Left lobe of liver (tissue), 2 donors: ENCODE data around the gene RPGRIP1. TPM values are rescaled to one million over a fixed set of nuclear protein-coding genes. Genes with fewer than 3 reads are reported as not detected.
"Not testable (repeated sequence)": the region's sequence is repeated elsewhere in the genome, so short reads cannot be mapped to it uniquely, and the experiment has no call there.

Experiments
- ATAC-seq: fragments of 200-7000 bp; cut with Tn5 transposase; one replicate; pipeline ENCODE4 v1.9.1; 2020; ENCODE audit warnings: mild to moderate bottlenecking, moderate library complexity
- DNase-seq: peaks from one replicate; pipeline ENCODE4 v3.0.0-alpha.2; 2020; ENCODE audit warnings: low spot score
- total RNA-seq: library from RNA; stranded (reverse); gene quantifications from one replicate; pipeline ENCODE4 v1.2.1, GENCODE V29; 2021
- donor health status: DM: no; HTN: no; CAD: no; lungs with moderate emphysema.
- donor health status: DM: no; HTN: yes; CAD: no.

The RPGRIP1 gene
- total RNA-seq, 1 donor from 2014 or later: 0.23 TPM

- DNase-seq: no peak
- peak; percentile 41 for ATAC-seq
Observed at GRCh38 chr14:21258005-21258888, 21.6 kb upstream of the RPGRIP1 start.

- no peak for DNase-seq
- no peak for ATAC-seq
Observed at GRCh38 chr14:21258889-21259787, 20.7 kb upstream of the RPGRIP1 start.

GRCh38 chr14:21261824-21262223 lies 18.1 kb upstream of the RPGRIP1 start:
- no peak for DNase-seq
- no peak for ATAC-seq

- ATAC-seq: no peak
- DNase-seq: no peak
Observed at GRCh38 chr14:21262410-21262809, 17.5 kb upstream of the RPGRIP1 start.

- ATAC-seq (peak; percentile 11), DNase-seq (no peak)
Observed at GRCh38 chr14:21263284-21264024, 16.4 kb upstream of the RPGRIP1 start.

GRCh38 chr14:21264025-21264801 lies 15.7 kb upstream of the RPGRIP1 start:
- DNase-seq: no peak

GRCh38 chr14:21267431-21267845 lies 12.4 kb upstream of the RPGRIP1 start:
- DNase-seq (no peak), ATAC-seq (no peak)

More at GRCh38 chr14:21264025-21264801, 15.7 kb upstream of the RPGRIP1 start:
- ATAC-seq: peak; percentile 8

- DNase-seq (no peak), ATAC-seq (no peak)
Observed at GRCh38 chr14:21267886-21268616, 11.8 kb upstream of the RPGRIP1 start.

GRCh38 chr14:21268617-21269251 lies 11.1 kb upstream of the RPGRIP1 start:
- DNase-seq (no peak), ATAC-seq (no peak)

- ATAC-seq (peak; percentile 90), DNase-seq (peak; percentile 100)
Observed at GRCh38 chr14:21269252-21270046, 10.4 kb upstream of the RPGRIP1 start, which contains the start of gene HNRNPC. Gene HNRNPC (minus strand): TSS chr14:21269442. CDS start chr14:21234193, 35,249 bp downstream.

GRCh38 chr14:21272661-21273060 lies 7.2 kb upstream of the RPGRIP1 start:
- not testable (repeated sequence) for DNase-seq, ATAC-seq

- DNase-seq (no peak), ATAC-seq (no peak)
Observed at GRCh38 chr14:21275261-21275858, 4.5 kb upstream of the RPGRIP1 start.

GRCh38 chr14:21278632-21279031 lies 1.3 kb upstream of the RPGRIP1 start:
- ATAC-seq: no peak
- no peak for DNase-seq

- not testable (repeated sequence) for ATAC-seq, DNase-seq
Observed at GRCh38 chr14:21281917-21282316, 2.0 kb downstream of the RPGRIP1 start.

GRCh38 chr14:21286516-21286915 lies 6.6 kb downstream of the RPGRIP1 start:
- ATAC-seq, DNase-seq: not testable (repeated sequence)

GRCh38 chr14:21287168-21287567 lies 7.3 kb downstream of the RPGRIP1 start:
- ATAC-seq: no peak

GRCh38 chr14:21294026-21294425 lies 14.1 kb downstream of the RPGRIP1 start:
- ATAC-seq, DNase-seq: not testable (repeated sequence)

More at GRCh38 chr14:21287168-21287567, 7.3 kb downstream of the RPGRIP1 start:
- no peak for DNase-seq
